IMR-90 (cell line): Measurements from ENCODE around the gene TSR1. TPM values are rescaled to one million over a fixed set of nuclear protein-coding genes. Genes with fewer than 3 reads are reported as not detected.

ENCODE experiments used
- ATAC-seq: fragments of 200-7000 bp; cut with Tn5 transposase; 2 replicates; pipeline ENCODE4 v1.9.1; 2020; ENCODE audit warnings: low read depth, mild to moderate bottlenecking, moderate library complexity
- BruUV-seq: library from RNA; stranded (reverse); fragments of 400-500 nt; replicated peaks from 2 replicates; lab custom pipeline; 2021; lab: Mats Ljungman, UMichigan
- CTCF ChIA-PET: fragments of 300-600 bp; formaldehyde crosslinking; extraction: SDS; loops from one replicate; lab custom pipeline; 2021; ENCODE audit warnings: antibody characterized with exemption; lab: Yijun Ruan, JAX
- POLR2A ChIA-PET: fragments of 300-600 bp; sonication (Branson Sonifier 250); formaldehyde crosslinking; loops from one replicate; lab custom pipeline; 2022; ENCODE audit warnings: antibody characterized with exemption; ENCODE audit not compliant: unreplicated experiment; lab: Charles Lee
- DNase-seq: peaks from one replicate; pipeline ENCODE4 v3.0.0; 2013
- H2AFZ ChIP-seq: replicated peaks from 2 replicates; pipeline ENCODE3; 2013; ENCODE audit warnings: low read length, mild to moderate bottlenecking; ENCODE audit not compliant: poor library complexity
- H2AK5ac ChIP-seq: 2 replicates; pipeline ENCODE4 v1.6.1; 2013; ENCODE audit warnings: low read depth, low read length, inconsistent platforms
- H2AK9ac ChIP-seq: replicated peaks from 2 replicates; pipeline ENCODE3; 2013; ENCODE audit warnings: mild to moderate bottlenecking, low read depth, low read length, moderate library complexity; ENCODE audit not compliant: poor library complexity
- H2BK120ac ChIP-seq: 2 replicates; pipeline ENCODE4 v1.6.1; 2013; ENCODE audit warnings: low read depth, low read length, inconsistent platforms
- H2BK15ac ChIP-seq: 3 replicates; pipeline ENCODE4 v1.6.1; 2013; ENCODE audit warnings: low read depth, low read length, inconsistent platforms
- H2BK20ac ChIP-seq: 2 replicates; pipeline ENCODE4 v1.6.1; 2013; ENCODE audit warnings: low read depth, mild to moderate bottlenecking, inconsistent platforms, low read length, moderate library complexity
- H2BK5ac ChIP-seq: 2 replicates; pipeline ENCODE4 v1.6.1; 2013; ENCODE audit warnings: mild to moderate bottlenecking, low read depth, low read length, inconsistent platforms; ENCODE audit not compliant: poor library complexity, severe bottlenecking
- H3K14ac ChIP-seq: replicated peaks from 2 replicates; pipeline ENCODE4 v1.6.1; 2013; ENCODE audit warnings: low read depth, low read length, inconsistent platforms
- H3K18ac ChIP-seq: 2 replicates; pipeline ENCODE4 v1.6.1; 2013; ENCODE audit warnings: low read depth, low read length, control low read depth
- H3K23ac ChIP-seq: 2 replicates; pipeline ENCODE4 v1.6.1; 2013; ENCODE audit warnings: low read depth, low read length, inconsistent platforms
- H3K27ac ChIP-seq: 2 replicates; pipeline ENCODE4 v1.5.1; 2013; ENCODE audit warnings: mild to moderate bottlenecking, control low read depth, low read length; ENCODE audit not compliant: insufficient read depth
- H3K27me3 ChIP-seq: 2 replicates; pipeline ENCODE4 v1.6.1; 2013; ENCODE audit warnings: low read length; ENCODE audit not compliant: control insufficient read depth, insufficient read depth
- H3K36me3 ChIP-seq: 2 replicates; pipeline ENCODE4 v1.6.1; 2013; ENCODE audit warnings: low read length, mixed read lengths; ENCODE audit not compliant: control insufficient read depth, insufficient read depth
- H3K4ac ChIP-seq: 2 replicates; pipeline ENCODE4 v1.6.1; 2013; ENCODE audit warnings: low read depth, low read length, inconsistent platforms
- H3K4me1 ChIP-seq: 2 replicates; pipeline ENCODE4 v1.6.1; 2013; ENCODE audit warnings: low read length, mixed read lengths; ENCODE audit not compliant: control insufficient read depth, insufficient read depth
- H3K4me2 ChIP-seq: 2 replicates; pipeline ENCODE4 v1.6.1; 2013; ENCODE audit warnings: low read depth, mild to moderate bottlenecking, control low read depth, low read length, moderate library complexity
- H3K4me3 ChIP-seq: 2 replicates; pipeline ENCODE4 v1.5.1; 2013; ENCODE audit warnings: low read depth, mild to moderate bottlenecking, control low read depth, low read length, moderate library complexity; ENCODE audit not compliant: insufficient read depth
- H3K56ac ChIP-seq: 2 replicates; pipeline ENCODE4 v1.6.1; 2013; ENCODE audit warnings: low read length, inconsistent platforms; ENCODE audit not compliant: insufficient read depth; ENCODE audit errors: extremely low read depth
- H3K79me1 ChIP-seq, 2 experiments: 2 replicates each; pipeline ENCODE4 v1.6.1; 2013; ENCODE audit warnings: low read length in 2 of 2, inconsistent platforms in 1 of 2, low read depth in 1 of 2
- H3K9ac ChIP-seq: 2 replicates; pipeline ENCODE4 v1.6.1; 2013; ENCODE audit warnings: low read depth, low read length, control low read depth
- H3K9me1 ChIP-seq: 2 replicates; pipeline ENCODE4 v1.6.1; 2013; ENCODE audit warnings: low read length, inconsistent platforms; ENCODE audit not compliant: insufficient read depth
- H3K9me3 ChIP-seq: 2 replicates; pipeline ENCODE4 v1.6.1; 2013; ENCODE audit warnings: low read length; ENCODE audit not compliant: control insufficient read depth, insufficient read depth
- H4K20me1 ChIP-seq: 2 replicates; pipeline ENCODE4 v1.6.1; 2013; ENCODE audit warnings: low read length, inconsistent platforms; ENCODE audit not compliant: insufficient read depth
- H4K5ac ChIP-seq: 2 replicates; pipeline ENCODE4 v1.6.1; 2013; ENCODE audit warnings: mild to moderate bottlenecking, low read depth, low read length, control low read depth
- H4K8ac ChIP-seq, 2 experiments: 2 replicates each; pipeline ENCODE4 v1.6.1; 2013; ENCODE audit warnings: low read depth in 2 of 2, low read length in 2 of 2, control low read depth in 1 of 2, inconsistent platforms in 1 of 2
- H4K91ac ChIP-seq: 2 replicates; pipeline ENCODE4 v1.6.1; 2013; ENCODE audit warnings: low read depth, low read length, inconsistent platforms; ENCODE audit not compliant: insufficient read depth
- BHLHE40 ChIP-seq: fragments of 150-350 bp; IDR thresholded peaks from 2 replicates; pipeline ENCODE4 v1.6.1; 2016; ENCODE audit warnings: mild to moderate bottlenecking, low read depth, low read length
- CEBPB ChIP-seq: IDR thresholded peaks from 2 replicates; pipeline ENCODE4 v1.6.1; 2012; ENCODE audit warnings: low read depth, low read length, improper control_type of control experiment
- CHD1 ChIP-seq: IDR thresholded peaks from 2 replicates; pipeline ENCODE4 v1.6.1; 2012; ENCODE audit warnings: low read depth, low read length, improper control_type of control experiment
- CTCF ChIP-seq: conservative IDR thresholded peaks from 2 replicates; pipeline ENCODE4 v1.5.1; 2012; ENCODE audit warnings: mild to moderate bottlenecking, low read depth, low read length, improper control_type of control experiment
- ELK1 ChIP-seq: fragments of 150-350 bp; IDR thresholded peaks from 2 replicates; pipeline ENCODE4 v1.6.1; 2016; ENCODE audit warnings: low read depth, mild to moderate bottlenecking, low read length, moderate library complexity, borderline replicate concordance
- FOS ChIP-seq: fragments of 150-350 bp; IDR thresholded peaks from 2 replicates; pipeline ENCODE4 v1.6.1; 2016; ENCODE audit warnings: low read depth, low read length
- MAFK ChIP-seq: IDR thresholded peaks from 2 replicates; pipeline ENCODE4 v1.6.1; 2012; ENCODE audit warnings: low read depth, low read length, improper control_type of control experiment
- MAZ ChIP-seq: IDR thresholded peaks from 2 replicates; pipeline ENCODE4 v1.6.1; 2012; ENCODE audit warnings: low read depth, mild to moderate bottlenecking, low read length, improper control_type of control experiment, moderate library complexity, borderline replicate concordance
- MXI1 ChIP-seq: IDR thresholded peaks from 2 replicates; pipeline ENCODE4 v1.6.1; 2012; ENCODE audit warnings: low read depth, mild to moderate bottlenecking, low read length, moderate library complexity, borderline replicate concordance
- NFE2L2 ChIP-seq: fragments of 150-350 bp; IDR thresholded peaks from 2 replicates; pipeline ENCODE4 v1.6.1; 2016; ENCODE audit warnings: low read depth, mild to moderate bottlenecking, low read length
- RAD21 ChIP-seq: IDR thresholded peaks from 2 replicates; pipeline ENCODE4 v1.6.1; 2012; ENCODE audit warnings: low read length, improper control_type of control experiment
- RCOR1 ChIP-seq: IDR thresholded peaks from 2 replicates; pipeline ENCODE4 v1.6.1; 2012; ENCODE audit warnings: mild to moderate bottlenecking, low read length, improper control_type of control experiment; ENCODE audit not compliant: insufficient replicate concordance
- RFX5 ChIP-seq: IDR thresholded peaks from 2 replicates; pipeline ENCODE4 v1.8.0; 2012; ENCODE audit warnings: low read depth, mild to moderate bottlenecking, low read length, moderate library complexity
- SMC3 ChIP-seq: fragments of 150-350 bp; IDR thresholded peaks from 2 replicates; pipeline ENCODE4 v1.6.1; 2016; ENCODE audit warnings: low read depth, mild to moderate bottlenecking, antibody characterized with exemption, low read length, moderate library complexity
- USF2 ChIP-seq: fragments of 150-350 bp; IDR thresholded peaks from 2 replicates; pipeline ENCODE4 v1.6.1; 2017; ENCODE audit warnings: mild to moderate bottlenecking, antibody characterized with exemption, low read length, low read depth
- WGBS, 2 experiments: methylation state at CpG; one replicate each; pipeline versions ENCODE4 v1.1.5 to v1.1.7; 2013; ENCODE audit warnings: missing lambda C conversion rate in 2 of 2; ENCODE audit not compliant: insufficient read length in 1 of 2; ENCODE audit errors: extremely low coverage in 2 of 2; 5-methylcytosine and 5-hydroxymethylcytosine counted together
- dilution Hi-C: fragments of 300-500 bp; cut with HindIII; formaldehyde crosslinking; loops from one replicate; pipeline ENCODE4 v1.14.3; 2018; ENCODE audit warnings: low sequenced_read_pairs; ENCODE audit not compliant: unreplicated experiment
- in situ Hi-C: fragments of 300-500 bp; cut with MboI; formaldehyde crosslinking; loops from 3 replicates; pipeline ENCODE4 v1.14.3; 2019; ENCODE audit warnings: low sequenced_read_pairs, inconsistent platforms, mixed read lengths
- intact Hi-C: fragments of 100-400 bp; cut with micrococcal nuclease; formaldehyde crosslinking; loops from 2 replicates; pipeline ENCODE4 v1.10.0; 2022
- polyA plus RNA-seq, 3 experiments: library from polyadenylated mRNA; depleted of rRNA; stranded (reverse); fragments of >200 nt; gene quantifications; 2 replicates each; pipeline ENCODE4 v1.2.3, GENCODE V29; 2012; ENCODE audit warnings: low replicate concordance in 1 of 3
- total RNA-seq: library from RNA; depleted of rRNA; stranded (reverse); fragments of >200 nt; gene quantifications from 2 replicates; pipeline ENCODE4 v1.2.3, GENCODE V29; 2012

Gene TSR1
- total and polyA plus RNA-seq, 2 of the 4 experiments (the other 2 are of a cell fraction): 22.6 to 72.6 TPM

- BruUV-seq: no TSS peak
- intact Hi-C loops: no loop called here
Measured at GRCh38 chr17:2372180-2372579, 35.9 kb upstream of the TSR1 start.

More at GRCh38 chr17:2372180-2372579, 35.9 kb upstream of the TSR1 start:
- ATAC-seq (no peak), DNase-seq (no peak)
- Histone ChIP-seq H3K18ac (no peak overlapping the region), H2AK9ac (no peak overlapping the region), H4K5ac (no peak overlapping the region), H3K14ac (no peak overlapping the region), H4K20me1 (no peaks in the 10 kb centered on the region; the same call in 1 of the 2 replicates), H3K56ac (no peak overlapping the region), H3K27me3 (no peaks in the 10 kb centered on the region), H3K23ac (no peak overlapping the region), H3K9ac (no peak overlapping the region), H2AK5ac (no peak overlapping the region), H2BK5ac (no peak overlapping the region), H3K9me1 (0 out of 2 replicates have a peak, but pooled peaks cover 3% of the 10 kb centered on the region), H3K4ac (no peak overlapping the region), H3K9me3 (no peaks in the 10 kb centered on the region), H3K4me2 (no peak overlapping the region), H4K91ac (no peak overlapping the region), H2BK120ac (no peak overlapping the region), H3K27ac (no peak overlapping the region), H3K4me3 (no peak overlapping the region), H2AFZ (no peak overlapping the region), H4K8ac (no peak overlapping the region), H2BK20ac (no peak overlapping the region), H3K79me1 (no peaks in the 10 kb centered on the region), H3K36me3 (peaks cover 41% of the 10 kb centered on the region), H2BK15ac (no peak overlapping the region), H3K4me1 (no peaks in the 10 kb centered on the region)
- dilution Hi-C loops: no loop called here
- in situ Hi-C loops: no loop called here
- POLR2A ChIA-PET: no interaction called here
- CTCF ChIA-PET: no interaction called here
- TF ChIP-seq FOS: no peak
- TF ChIP-seq USF2: no peak
- TF ChIP-seq CHD1: no peak
- no peak for TF ChIP-seq MXI1
- no peak for TF ChIP-seq NFE2L2
- no peak for TF ChIP-seq MAZ
- no peak for TF ChIP-seq SMC3
- no peak for TF ChIP-seq MAFK
- TF ChIP-seq ELK1: no peak
- no peak for TF ChIP-seq RAD21
- TF ChIP-seq CTCF: no peak
- TF ChIP-seq BHLHE40: no peak
- no peak for TF ChIP-seq RCOR1
- TF ChIP-seq CEBPB: no peak
- TF ChIP-seq RFX5: no peak
- WGBS, 2 experiments: 92% methylated on average over 8 of the region's 26 CpGs; no CpG with 5 or more reads in 1 of the 2 experiments
